OCI-LY3 (cell line): Measurements from ENCODE around the gene IL25.

ENCODE experiments used
- H2AFZ ChIP-seq: fragments of 200-600, 300-600 bp; shearing (Covaris generic); 2 replicates; pipeline ENCODE4 v1.6.0; 2014; ENCODE audit warnings: antibody characterized with exemption, low read depth, low read length
- H3K27ac ChIP-seq: fragments of 200-600, 300-600 bp; sonication (generic); 2 replicates; pipeline ENCODE4 v1.5.1; 2014; ENCODE audit warnings: mild to moderate bottlenecking, low read length, moderate library complexity, mixed read lengths
- H3K27me3 ChIP-seq: fragments of 200-600, 300-600 bp; sonication (generic); 2 replicates; pipeline ENCODE4 v1.6.1; 2014; ENCODE audit warnings: low read depth, low read length, mixed read lengths
- H3K36me3 ChIP-seq: fragments of 200-600, 300-600 bp; sonication (generic); replicated peaks from 2 replicates; pipeline ENCODE3; 2014; ENCODE audit warnings: low read depth, low read length, mixed read lengths
- H3K4me1 ChIP-seq: fragments of 300-600, 200-600 bp; sonication (generic); 2 replicates; pipeline ENCODE4 v1.6.1; 2014; ENCODE audit warnings: low read length, mixed read lengths
- H3K4me2 ChIP-seq: fragments of 200-600, 300-600 bp; sonication (generic); 2 replicates; pipeline ENCODE4 v1.6.1; 2014; ENCODE audit warnings: low read length, mixed read lengths
- H3K4me3 ChIP-seq: fragments of 300-600, 200-600 bp; sonication (generic); 2 replicates; pipeline ENCODE4 v1.5.1; 2014; ENCODE audit warnings: antibody characterized with exemption, mild to moderate bottlenecking, low read length, moderate library complexity
- H3K79me2 ChIP-seq: fragments of 300-600, 200-600 bp; shearing (Covaris generic); 2 replicates; pipeline ENCODE4 v1.6.1; 2014; ENCODE audit warnings: mild to moderate bottlenecking, low read length, mixed read lengths
- H3K9ac ChIP-seq: fragments of 300-600, 200-600 bp; shearing (Covaris generic); 2 replicates; pipeline ENCODE4 v1.6.0; 2014; ENCODE audit warnings: mild to moderate bottlenecking, low read length, moderate library complexity
- H3K9me3 ChIP-seq: fragments of 200-600, 300-600 bp; shearing (Covaris generic); 2 replicates; pipeline ENCODE4 v1.6.1; 2014; ENCODE audit warnings: low read length, mixed read lengths; ENCODE audit not compliant: insufficient read depth
- H4K20me1 ChIP-seq: fragments of 200-600, 300-600 bp; sonication (generic); 2 replicates; pipeline ENCODE4 v1.6.1; 2016; ENCODE audit warnings: low read length, mixed read lengths; ENCODE audit not compliant: insufficient read depth
- EZH2phosphoT487 ChIP-seq: fragments of 200-600 bp; shearing (Covaris generic); IDR thresholded peaks from 2 replicates; pipeline ENCODE4 v1.6.1; 2018; ENCODE audit warnings: antibody characterized with exemption, mixed run types, low read depth
- TF ChIP-seq, protein P1 (sequence below): fragments of 200-600, 300-600 bp; sonication (generic); IDR thresholded peaks from 2 replicates; pipeline ENCODE4 v1.5.1; 2014; ENCODE audit warnings: antibody characterized with exemption, low read length, low read depth

Gene IL25

DNA sequence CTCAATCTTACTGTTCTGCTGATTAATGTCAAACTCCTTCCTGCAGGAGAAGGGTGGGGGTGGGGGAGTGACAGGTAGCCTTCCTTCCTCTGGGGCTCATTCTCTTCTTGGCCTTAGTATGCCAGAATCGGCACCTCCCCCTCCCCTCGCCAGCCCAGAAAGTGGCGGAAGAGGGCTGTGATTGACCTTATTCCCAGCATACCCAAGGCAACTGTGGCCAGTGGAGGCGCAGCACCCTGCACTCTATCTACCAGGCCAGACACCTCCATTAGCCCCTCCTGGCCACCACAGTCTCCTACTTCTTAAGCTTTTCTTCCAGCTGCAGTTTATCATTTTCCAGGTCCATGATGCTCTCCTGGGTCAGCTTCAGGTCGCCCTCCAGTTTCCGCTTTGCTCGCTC lies 20.0 kb downstream of the IL25 start:
- Histone ChIP-seq H3K4me2 (no peak overlapping the region), H3K4me3 (no peak overlapping the region), H3K9me3 (no peaks in the 10 kb centered on the region), H4K20me1 (no peaks in the 10 kb centered on the region), H3K27ac (no peak overlapping the region), H3K36me3 (no peaks in the 10 kb centered on the region), H2AFZ (no peak overlapping the region), H3K4me1 (no peaks in the 10 kb centered on the region), H3K27me3 (peaks cover 11% of the 10 kb centered on the region), H3K79me2 (no peaks in the 10 kb centered on the region), H3K9ac (no peak overlapping the region)
- no peak for TF ChIP-seq EZH2phosphoT487
- TF ChIP-seq, protein P1, sequence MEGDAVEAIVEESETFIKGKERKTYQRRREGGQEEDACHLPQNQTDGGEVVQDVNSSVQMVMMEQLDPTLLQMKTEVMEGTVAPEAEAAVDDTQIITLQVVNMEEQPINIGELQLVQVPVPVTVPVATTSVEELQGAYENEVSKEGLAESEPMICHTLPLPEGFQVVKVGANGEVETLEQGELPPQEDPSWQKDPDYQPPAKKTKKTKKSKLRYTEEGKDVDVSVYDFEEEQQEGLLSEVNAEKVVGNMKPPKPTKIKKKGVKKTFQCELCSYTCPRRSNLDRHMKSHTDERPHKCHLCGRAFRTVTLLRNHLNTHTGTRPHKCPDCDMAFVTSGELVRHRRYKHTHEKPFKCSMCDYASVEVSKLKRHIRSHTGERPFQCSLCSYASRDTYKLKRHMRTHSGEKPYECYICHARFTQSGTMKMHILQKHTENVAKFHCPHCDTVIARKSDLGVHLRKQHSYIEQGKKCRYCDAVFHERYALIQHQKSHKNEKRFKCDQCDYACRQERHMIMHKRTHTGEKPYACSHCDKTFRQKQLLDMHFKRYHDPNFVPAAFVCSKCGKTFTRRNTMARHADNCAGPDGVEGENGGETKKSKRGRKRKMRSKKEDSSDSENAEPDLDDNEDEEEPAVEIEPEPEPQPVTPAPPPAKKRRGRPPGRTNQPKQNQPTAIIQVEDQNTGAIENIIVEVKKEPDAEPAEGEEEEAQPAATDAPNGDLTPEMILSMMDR, result no peak

DNA sequence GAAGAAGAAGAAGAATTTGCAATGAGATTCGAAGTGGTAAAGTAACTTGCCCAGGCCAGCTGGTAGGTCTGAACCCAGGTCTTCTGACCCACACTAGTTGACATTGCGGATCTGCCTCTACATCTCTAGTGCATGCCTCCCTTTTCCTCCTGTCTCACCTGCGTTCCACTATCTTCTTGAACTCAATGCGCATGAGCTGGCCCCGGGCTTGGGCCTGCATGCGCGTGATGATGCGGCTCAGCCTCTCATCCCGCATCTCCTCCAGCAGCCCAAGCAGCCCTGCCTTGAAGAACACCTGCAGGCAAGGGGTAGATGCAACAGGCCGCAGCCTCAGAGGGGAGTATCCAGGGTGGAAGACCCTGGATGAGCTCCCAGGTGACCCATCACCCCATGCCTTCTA lies 23.5 kb downstream of the IL25 start:
- TF ChIP-seq EZH2phosphoT487, result no peak
- TF ChIP-seq, protein P1, result no peak
- H3K79me2 ChIP-seq, result no peaks in the 10 kb centered on the region
- peaks cover 11% of the 10 kb centered on the region for H3K27me3 ChIP-seq
- no peak overlapping the region for H3K27ac ChIP-seq
- no peaks in the 10 kb centered on the region for H3K9me3 ChIP-seq
- no peak overlapping the region for H3K4me2 ChIP-seq
- H2AFZ ChIP-seq, result no peak overlapping the region
- H4K20me1 ChIP-seq, result no peaks in the 10 kb centered on the region
- peaks cover 5% of the 10 kb centered on the region for H3K4me1 ChIP-seq
- no peak overlapping the region for H3K4me3 ChIP-seq
- H3K9ac ChIP-seq, result no peak overlapping the region
- no peaks in the 10 kb centered on the region for H3K36me3 ChIP-seq

DNA sequence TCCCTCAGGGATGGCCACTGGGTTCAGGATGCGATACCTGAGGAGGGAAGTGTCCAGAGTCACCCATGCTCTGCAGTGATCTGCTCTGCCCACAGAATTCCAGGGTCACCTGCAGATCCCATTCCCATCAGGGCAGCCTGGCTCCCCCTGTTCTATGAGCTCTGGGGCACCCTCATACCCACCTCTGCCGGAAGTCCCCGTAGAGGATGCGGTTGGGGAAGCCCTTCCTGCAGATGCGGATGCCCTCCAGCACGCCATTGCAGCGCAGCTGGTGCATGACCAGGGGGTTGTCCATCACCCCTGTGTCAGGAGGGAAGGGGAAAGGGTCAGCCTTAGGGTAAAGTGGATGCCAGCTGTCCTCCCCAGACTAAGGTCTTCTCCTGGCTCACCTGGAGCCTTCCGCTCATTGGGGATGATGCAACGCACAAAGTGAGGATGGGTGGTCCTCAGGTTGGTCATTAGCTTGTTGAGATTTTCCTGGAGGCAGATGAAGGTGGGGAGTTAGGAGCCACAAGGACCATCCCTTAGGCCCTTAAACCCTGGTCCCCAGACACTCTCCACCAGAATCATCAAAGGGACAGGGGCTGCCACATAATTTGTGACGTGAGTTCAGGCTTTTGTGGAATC lies 24.3 kb downstream of the IL25 start:
- no peaks in the 10 kb centered on the region for H3K36me3 ChIP-seq
- H3K27me3 ChIP-seq, result peaks cover 7% of the 10 kb centered on the region
- H3K4me3 ChIP-seq, result no peak overlapping the region
- TF ChIP-seq, protein P1, result no peak
- no peak for TF ChIP-seq EZH2phosphoT487
- no peak overlapping the region for H3K4me2 ChIP-seq
- H4K20me1 ChIP-seq, result no peaks in the 10 kb centered on the region
- H3K9me3 ChIP-seq, result no peaks in the 10 kb centered on the region
- H2AFZ ChIP-seq, result no peak overlapping the region
- no peak overlapping the region for H3K9ac ChIP-seq
- H3K27ac ChIP-seq, result no peak overlapping the region
- peaks cover 7% of the 10 kb centered on the region for H3K4me1 ChIP-seq
- H3K79me2 ChIP-seq, result no peaks in the 10 kb centered on the region

DNA sequence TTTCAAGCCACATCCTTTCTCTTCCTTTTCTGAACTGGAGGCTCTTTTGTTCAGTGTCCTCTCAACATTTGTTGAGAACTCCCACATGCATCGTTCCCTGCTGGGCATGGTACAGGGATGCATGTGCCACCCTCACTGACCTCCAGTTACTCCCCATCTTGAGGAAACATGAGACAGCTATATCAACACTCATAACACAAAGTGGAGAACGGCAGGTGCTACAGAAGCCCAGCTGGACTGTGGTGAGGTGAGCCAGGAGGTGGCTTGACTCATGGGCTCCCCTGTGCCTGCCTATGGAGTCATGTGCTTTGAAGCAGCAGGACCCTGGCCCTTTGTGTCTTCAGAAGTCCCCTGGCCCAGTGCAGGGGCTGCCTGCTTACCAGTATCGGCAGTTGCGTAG lies 25.7 kb downstream of the IL25 start:
- Histone ChIP-seq H3K9ac (no peak overlapping the region), H3K9me3 (no peaks in the 10 kb centered on the region)
- TF ChIP-seq, protein P1, result no peak
- TF ChIP-seq EZH2phosphoT487, result no peak

More for the DNA sequence above, 25.7 kb downstream of the IL25 start:
- H3K36me3 ChIP-seq, result no peaks in the 10 kb centered on the region
- H3K4me3 ChIP-seq, result no peak overlapping the region
- H3K4me1 ChIP-seq, result peaks cover 19% of the 10 kb centered on the region
- H3K27me3 ChIP-seq, result peaks cover 3% of the 10 kb centered on the region; the same call in 1 of the 2 replicates
- no peaks in the 10 kb centered on the region for H4K20me1 ChIP-seq
- H3K27ac ChIP-seq, result no peak overlapping the region
- H3K79me2 ChIP-seq, result no peaks in the 10 kb centered on the region
- H2AFZ ChIP-seq, result no peak overlapping the region
- no peak overlapping the region for H3K4me2 ChIP-seq
